OCI-LY7 (cell line): Measurements from ENCODE around the gene NLRP13. TPM values are rescaled to one million over a fixed set of nuclear protein-coding genes. Genes with fewer than 3 reads are reported as not detected.

Source experiments
- BruUV-seq: library from RNA; stranded (reverse); fragments of 400-500 nt; replicated peaks from 2 replicates; lab custom pipeline; 2021; lab: Mats Ljungman, UMichigan
- CTCF ChIA-PET: fragments of 300-600 bp; sonication (Branson Sonifier 250); formaldehyde crosslinking; loops from one replicate; lab custom pipeline; 2022; ENCODE audit warnings: antibody characterized with exemption; ENCODE audit not compliant: unreplicated experiment; lab: Charles Lee
- POLR2A ChIA-PET: fragments of 300-600 bp; sonication (Branson Sonifier 250); formaldehyde crosslinking; loops from one replicate; lab custom pipeline; 2022; ENCODE audit warnings: antibody characterized with exemption; lab: Charles Lee
- DNase-seq: peaks from one replicate; pipeline ENCODE4 v3.0.0-alpha.2; 2015; ENCODE audit warnings: low spot score
- H2AFZ ChIP-seq: fragments of 200-600 bp; sonication (generic), shearing (Covaris generic); 2 replicates; pipeline ENCODE4 v1.6.1; 2014; ENCODE audit warnings: mild to moderate bottlenecking, antibody characterized with exemption, low read length, moderate library complexity
- H3K27ac ChIP-seq: fragments of 200-600 bp; sonication (generic); 2 replicates; pipeline ENCODE4 v1.5.1; 2014; ENCODE audit warnings: mixed run types, low read depth, mild to moderate bottlenecking, moderate library complexity, low read length, inconsistent platforms; ENCODE audit not compliant: poor library complexity, severe bottlenecking
- H3K36me3 ChIP-seq: fragments of 200-600 bp; sonication (generic); 2 replicates; pipeline ENCODE4 v1.6.1; 2014; ENCODE audit warnings: mild to moderate bottlenecking, antibody characterized with exemption, low read length, moderate library complexity, mixed read lengths; ENCODE audit not compliant: insufficient read depth
- H3K4me1 ChIP-seq: fragments of 200-600 bp; sonication (generic); 2 replicates; pipeline ENCODE4 v1.5.1; 2014; ENCODE audit warnings: mild to moderate bottlenecking, low read length; ENCODE audit not compliant: insufficient read depth, poor library complexity, severe bottlenecking
- H3K4me2 ChIP-seq: fragments of 200-600 bp; sonication (generic); 2 replicates; pipeline ENCODE4 v1.6.1; 2014; ENCODE audit warnings: mild to moderate bottlenecking, low read length
- H3K4me3 ChIP-seq: fragments of 200-600 bp; sonication (generic); 2 replicates; pipeline ENCODE4 v1.5.1; 2014; ENCODE audit warnings: mild to moderate bottlenecking, low read depth, low read length; ENCODE audit not compliant: poor library complexity, severe bottlenecking
- H3K79me2 ChIP-seq: fragments of 200-600 bp; sonication (generic); 2 replicates; pipeline ENCODE4 v1.6.1; 2016; ENCODE audit warnings: low read depth, mild to moderate bottlenecking, low read length, moderate library complexity, mixed read lengths; ENCODE audit not compliant: insufficient read depth
- H3K9me2 ChIP-seq: fragments of 200-600 bp; sonication (generic); 2 replicates; pipeline ENCODE4 v1.6.1; 2016; ENCODE audit warnings: mild to moderate bottlenecking, low read length, mixed read lengths; ENCODE audit not compliant: insufficient read depth
- H3K9me3 ChIP-seq: fragments of 200-600 bp; sonication (generic); 2 replicates; pipeline ENCODE4 v1.6.1; 2014; ENCODE audit warnings: mild to moderate bottlenecking, mixed run types, low read length, mixed read lengths
- H4K20me1 ChIP-seq: fragments of 200-600 bp; sonication (generic); 2 replicates; pipeline ENCODE4 v1.6.1; 2014; ENCODE audit warnings: mild to moderate bottlenecking, antibody characterized with exemption, low read length, moderate library complexity, mixed read lengths; ENCODE audit not compliant: insufficient read depth
- CTCF ChIP-seq: fragments of 200-600 bp; sonication (generic); conservative IDR thresholded peaks from 2 replicates; pipeline ENCODE4 v1.5.1; 2014; ENCODE audit warnings: mild to moderate bottlenecking, antibody characterized with exemption, low read length, moderate library complexity, mixed read lengths
- EZH2phosphoT487 ChIP-seq: fragments of 200-600 bp; sonication (generic); IDR thresholded peaks from 2 replicates; pipeline ENCODE4 v1.6.1; 2018; ENCODE audit warnings: low read depth, borderline replicate concordance, mild to moderate bottlenecking, mixed run types, antibody characterized with exemption, low read length, moderate library complexity, mixed read lengths
- intact Hi-C: fragments of 100-400 bp; cut with micrococcal nuclease; formaldehyde crosslinking; loops from one replicate; pipeline ENCODE4 v1.10.0; 2022; ENCODE audit not compliant: unreplicated experiment
- total RNA-seq, 2 experiments: library from RNA; depleted of rRNA in 1 of 2; stranded (reverse); fragments of >200 nt in 1 of 2; shearing (Covaris generic) in 1 of 2; gene quantifications; 2 replicates each; pipeline ENCODE4 v1.2.3, GENCODE V29; 2014 to 2022

Gene NLRP13
- total RNA-seq, 2 experiments from 2014 or later: not detected

- Histone ChIP-seq H3K9me2 (no peaks in the 10 kb centered on the region), H3K4me2 (no peak overlapping the region), H2AFZ (no peak overlapping the region), H3K9me3 (0 out of 2 replicates have a peak, but pooled peaks cover 12% of the 10 kb centered on the region), H3K4me3 (no peak overlapping the region), H3K4me1 (no peaks in the 10 kb centered on the region), H3K79me2 (no peaks in the 10 kb centered on the region), H3K36me3 (no peaks in the 10 kb centered on the region), H4K20me1 (no peaks in the 10 kb centered on the region), H3K27ac (no peak overlapping the region)
- no TSS peak for BruUV-seq
- no peak for TF ChIP-seq EZH2phosphoT487
- TF ChIP-seq CTCF: no peak
- POLR2A ChIA-PET: no interaction called here
- DNase-seq: no peak
- CTCF ChIA-PET: no interaction called here
- intact Hi-C loops: no loop called here
Measured at GRCh38 chr19:55973982-55974381, 41.8 kb upstream of the NLRP13 start.

- Histone ChIP-seq H3K9me2 (no peaks in the 10 kb centered on the region), H2AFZ (no peak overlapping the region), H3K4me2 (no peak overlapping the region), H3K79me2 (no peaks in the 10 kb centered on the region), H4K20me1 (no peaks in the 10 kb centered on the region), H3K4me1 (no peaks in the 10 kb centered on the region), H3K36me3 (no peaks in the 10 kb centered on the region), H3K9me3 (no peaks in the 10 kb centered on the region), H3K27ac (no peak overlapping the region), H3K4me3 (no peak overlapping the region)
- CTCF ChIA-PET: no interaction called here
- TF ChIP-seq CTCF: no peak
- POLR2A ChIA-PET: no interaction called here
- no TSS peak for BruUV-seq
- intact Hi-C loops: no loop called here
- no peak for DNase-seq
Measured at GRCh38 chr19:55962186-55962585, 30.1 kb upstream of the NLRP13 start.

- CTCF ChIA-PET: no interaction called here
- Histone ChIP-seq H4K20me1 (no peaks in the 10 kb centered on the region), H3K4me2 (no peak overlapping the region), H3K9me2 (no peaks in the 10 kb centered on the region), H3K4me1 (no peaks in the 10 kb centered on the region), H3K36me3 (no peaks in the 10 kb centered on the region), H3K9me3 (no peaks in the 10 kb centered on the region), H3K27ac (no peak overlapping the region), H3K4me3 (no peak overlapping the region), H3K79me2 (no peaks in the 10 kb centered on the region), H2AFZ (no peak overlapping the region)
- intact Hi-C loops: no loop called here
- TF ChIP-seq EZH2phosphoT487: no peak
- no peak for TF ChIP-seq CTCF
- POLR2A ChIA-PET: interaction anchor here (0.6 kb wide), 1 partner anchor 41 kb away, joined by 3 read pairs; no protein-coding TSS in a partner anchor
- no TSS peak for BruUV-seq
- no peak for DNase-seq
Measured at GRCh38 chr19:55959996-55960675, 28.0 kb upstream of the NLRP13 start.
